Small intestine (tissue), 7 donors: ENCODE results near the gene CTU2. TPM values are rescaled to one million over a fixed set of nuclear protein-coding genes. Genes with fewer than 3 reads are reported as not detected.

Experiments used
- DNase-seq, 2 donors: peaks; one replicate each; pipeline versions ENCODE4 v3.0.0 to v3.0.0-alpha.2; 2013
- FAIRE-seq: peaks from 2 replicates; lab custom pipeline; 2012; peaks lifted over from hg19 to GRCh38; lab: Jason Lieb, UNC
- H3K27ac ChIP-seq, 3 donors: one replicate each; pipeline ENCODE4 v1.5.1; 2013; ENCODE audit warnings: low read length in 2 of 3, mild to moderate bottlenecking in 2 of 3, control low read depth in 1 of 3, inconsistent platforms in 1 of 3, low read depth in 1 of 3, moderate library complexity in 1 of 3
- H3K27me3 ChIP-seq, 3 donors: one replicate each; pipeline ENCODE4 v1.6.1; 2013; ENCODE audit warnings: low read length in 3 of 3, inconsistent platforms in 1 of 3; ENCODE audit not compliant: control insufficient read depth in 3 of 3, insufficient read depth in 3 of 3
- H3K36me3 ChIP-seq, 3 donors: one replicate each; pipeline ENCODE4 v1.6.1; 2013; ENCODE audit warnings: low read length in 3 of 3, inconsistent platforms in 1 of 3, low read depth in 1 of 3, mild to moderate bottlenecking in 1 of 3, moderate library complexity in 1 of 3; ENCODE audit not compliant: control insufficient read depth in 3 of 3, insufficient read depth in 2 of 3
- H3K4me1 ChIP-seq, 3 donors: one replicate each; pipeline ENCODE4 v1.6.1; 2013; ENCODE audit warnings: low read length in 2 of 3, inconsistent platforms in 1 of 3, low read depth in 1 of 3, mild to moderate bottlenecking in 1 of 3, moderate library complexity in 1 of 3; ENCODE audit not compliant: control insufficient read depth in 3 of 3, insufficient read depth in 2 of 3
- H3K4me3 ChIP-seq, 3 donors: one replicate each; pipeline ENCODE4 v1.5.1; 2013; ENCODE audit warnings: low read length in 3 of 3, control low read depth in 1 of 3, inconsistent platforms in 1 of 3, low read depth in 1 of 3, mild to moderate bottlenecking in 1 of 3, moderate library complexity in 1 of 3
- H3K9me3 ChIP-seq, 2 donors: one replicate each; pipeline ENCODE4 v1.6.1; 2013; ENCODE audit warnings: low read depth in 1 of 2, low read length in 1 of 2; ENCODE audit not compliant: control insufficient read depth in 2 of 2, insufficient read depth in 1 of 2
- WGBS, 3 donors: extraction: QIAGEN DNeasy Blood & Tissue Kit; methylation state at CpG; one replicate each; pipeline ENCODE4 v1.1.7; 2013; 5-methylcytosine and 5-hydroxymethylcytosine counted together
- polyA plus RNA-seq, 4 donors: library from polyadenylated mRNA; stranded (reverse) in 3 of 4; unstranded in 1 of 4; fragments of 200-250 nt in 3 of 4; fragments of 120-200 nt in 1 of 4; gene quantifications; one replicate each; pipeline versions ENCODE4 v1.2.1 to v1.2.3, GENCODE V29; 2013
- donor health status: healthy with polysubstance abuse.
- donor health status: control.
- donor health status: control.
- donor health status: Bipolar disorder and iron deficiency.
- donor health status: healthy.

The CTU2 gene
- polyA plus RNA-seq, 4 donors = 7.8 to 15.0 (median 11.2) TPM

GRCh38 chr16:88762258-88762870 is 56.1 kb downstream of the CTU2 start:
- no peak for DNase-seq
- FAIRE-seq = no peak
- H3K4me1 ChIP-seq = peaks cover 0 to 23% (median 5%) of the 10 kb centered on the region in 3 donors
- peaks cover 0 to 5% of the 10 kb centered on the region in 2 donors for H3K9me3 ChIP-seq
- peaks cover 0 to 54% (median 0%) of the 10 kb centered on the region in 3 donors for H3K36me3 ChIP-seq
- H3K4me3 ChIP-seq = no peak overlapping the region
- H3K27me3 ChIP-seq = no peaks in the 10 kb centered on the region
- H3K27ac ChIP-seq = no peak overlapping the region
- WGBS, 3 donors = 82 to 86% (median 83%) methylated on average over 14 to 16 of the region's 16 CpGs

GRCh38 chr16:88762941-88763340 is 56.6 kb downstream of the CTU2 start:
- no peak overlapping the region for H3K4me3 ChIP-seq
- H3K9me3 ChIP-seq = peaks cover 0 to 5% of the 10 kb centered on the region in 2 donors
- peaks cover 0 to 54% (median 0%) of the 10 kb centered on the region in 3 donors for H3K36me3 ChIP-seq
- peak overlapping the region in 1 of 3 donors; percentile 5 for H3K27ac ChIP-seq
- DNase-seq (no peak), FAIRE-seq (no peak)
- WGBS, 3 donors = 85 to 89% (median 88%) methylated on average over 10 of the region's 10 CpGs
- peaks cover 0 to 25% (median 5%) of the 10 kb centered on the region in 3 donors for H3K4me1 ChIP-seq
- H3K27me3 ChIP-seq = no peaks in the 10 kb centered on the region

GRCh38 chr16:88763502-88764053 is 57.3 kb downstream of the CTU2 start:
- H3K27ac ChIP-seq = no peak overlapping the region
- 51 to 67% (median 61%) methylated on average over 14 of the region's 14 CpGs for WGBS, 3 donors
- no peak for DNase-seq
- no peak for FAIRE-seq
- H3K4me1 ChIP-seq = peaks cover 0 to 32% (median 5%) of the 10 kb centered on the region in 3 donors
- H3K27me3 ChIP-seq = no peaks in the 10 kb centered on the region
- H3K4me3 ChIP-seq = no peak overlapping the region
- peaks cover 0 to 51% (median 0%) of the 10 kb centered on the region in 3 donors for H3K36me3 ChIP-seq
- H3K9me3 ChIP-seq = peaks cover 0 to 5% of the 10 kb centered on the region in 2 donors

- 93 to 96% (median 95%) methylated on average over 17 to 19 of the region's 19 CpGs for WGBS, 3 donors
- Histone ChIP-seq H3K4me3 (no peak overlapping the region), H3K4me1 (peaks cover 0 to 33% (median 5%) of the 10 kb centered on the region in 3 donors), H3K27ac (no peak overlapping the region), H3K27me3 (no peaks in the 10 kb centered on the region), H3K36me3 (peaks cover 0 to 48% (median 0%) of the 10 kb centered on the region in 3 donors), H3K9me3 (peaks cover 0 to under 1% of the 10 kb centered on the region in 2 donors)
- DNase-seq (no peak), FAIRE-seq (no peak)
Measured at GRCh38 chr16:88764080-88764479, 57.8 kb downstream of the CTU2 start.

- Histone ChIP-seq H3K27me3 (no peaks in the 10 kb centered on the region), H3K27ac (no peak overlapping the region), H3K36me3 (peaks cover 0 to 48% (median 0%) of the 10 kb centered on the region in 3 donors), H3K4me1 (peaks cover under 1 to 33% (median 2%) of the 10 kb centered on the region in 3 donors), H3K4me3 (no peak overlapping the region), H3K9me3 (no peaks in the 10 kb centered on the region)
- no peak for DNase-seq
- 80 to 93% (median 83%) methylated on average over 9 of the region's 9 CpGs for WGBS, 3 donors
- FAIRE-seq = no peak
Measured at GRCh38 chr16:88764913-88765349, 58.6 kb downstream of the CTU2 start.

Other genes with a start within 250 kb of the CTU2 start
- gene ZC3H18, start 136.1 kb upstream of the CTU2 start, polyA plus RNA-seq = 10 to 100 TPM; 19.7 to 31.9 (median 28.2) TPM
- gene IL17C, start 67.9 kb upstream of the CTU2 start, polyA plus RNA-seq = under 1 TPM in 1 of 4 donors, not detected in 3; 0.19 TPM
- gene CYBA, start 55.5 kb upstream of the CTU2 start, polyA plus RNA-seq = 100 to 1,000 TPM in 3 of 4 donors, 10 to 100 TPM in 1; 61.1 to 320 (median 175) TPM
- gene MVD, start 43.4 kb upstream of the CTU2 start, polyA plus RNA-seq = 100 to 1,000 TPM in 1 of 4 donors, 10 to 100 TPM in 3; 28.4 to 115 (median 34.9) TPM
- 1 to 10 TPM in 2 of 4 donors, under 1 TPM in 2; 0.45 to 3.2 (median 0.86) TPM for gene SNAI3, start 20.0 kb upstream of the CTU2 start, polyA plus RNA-seq
- gene RNF166, start 95 bp upstream of the CTU2 start, polyA plus RNA-seq = 10 to 100 TPM in 3 of 4 donors, 1 to 10 TPM in 1; 9.2 to 15.1 (median 12.1) TPM
- 10 to 100 TPM; 22.8 to 95.0 (median 57.7) TPM for gene PIEZO1, start 78.7 kb downstream of the CTU2 start, polyA plus RNA-seq
- 10 to 100 TPM in 2 of 4 donors, 1 to 10 TPM in 2; 1.1 to 16.7 (median 9.0) TPM for gene CDT1, start 97.3 kb downstream of the CTU2 start, polyA plus RNA-seq
- 100 to 1,000 TPM; 121 to 255 (median 222) TPM for gene APRT, start 105.4 kb downstream of the CTU2 start, polyA plus RNA-seq
- 10 to 100 TPM; 28.3 to 35.4 (median 32.7) TPM for gene GALNS, start 150.4 kb downstream of the CTU2 start, polyA plus RNA-seq
- gene TRAPPC2L, start 150.6 kb downstream of the CTU2 start, polyA plus RNA-seq = 100 to 1,000 TPM in 1 of 4 donors, 10 to 100 TPM in 3; 46.6 to 104 (median 72.7) TPM
- under 1 TPM in 1 of 4 donors, not detected in 3; 0.12 TPM for gene PABPN1L, start 160.2 kb downstream of the CTU2 start, polyA plus RNA-seq